HG03442 (cell line): ENCODE measurements around the gene VPS35.
"Not testable (repeated sequence)": the region's sequence is repeated elsewhere in the genome, so short reads cannot be mapped to it uniquely, and the experiment has no call there.

Source experiments
- ATAC-seq: cut with Tn5 transposase; IDR thresholded peaks from one replicate; pipeline ENCODE4 v1.9.1; 2021; ENCODE audit warnings: mild to moderate bottlenecking, moderate library complexity; ENCODE audit not compliant: unreplicated experiment

The VPS35 gene

DNA sequence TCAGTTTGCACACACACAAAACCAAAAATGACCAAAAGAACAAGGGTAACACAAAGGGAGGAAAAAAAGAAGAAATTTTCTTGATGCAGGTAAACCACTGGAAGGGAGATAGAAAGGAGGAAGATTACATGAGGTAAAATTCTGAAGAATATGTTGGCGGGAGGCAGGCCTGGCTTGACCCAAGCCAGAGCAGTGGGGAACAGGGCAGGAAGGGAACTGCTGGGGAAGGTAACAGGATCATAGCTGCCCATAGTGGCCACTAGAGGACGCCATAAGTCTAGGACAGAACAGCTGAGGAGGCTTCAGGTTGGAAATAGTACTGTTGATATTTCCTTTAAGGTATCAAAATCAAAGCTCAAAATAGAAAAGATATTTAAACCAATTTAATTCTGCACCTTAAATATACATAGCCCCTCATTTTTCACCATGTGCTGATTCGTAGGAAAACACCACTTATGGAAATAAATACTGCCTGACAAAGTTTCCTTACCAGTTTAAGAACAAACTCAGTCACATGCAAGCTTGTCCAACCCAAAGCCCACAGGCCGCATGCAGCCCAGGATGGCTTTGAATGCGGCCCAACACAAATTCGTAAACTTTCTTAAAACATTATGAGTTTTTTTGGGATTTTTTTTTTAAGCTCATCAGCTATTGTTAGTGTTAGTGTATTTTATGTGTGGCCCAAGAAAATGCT, 15.5 kb downstream of the VPS35 start:
- ATAC-seq: peak; percentile 88

DNA sequence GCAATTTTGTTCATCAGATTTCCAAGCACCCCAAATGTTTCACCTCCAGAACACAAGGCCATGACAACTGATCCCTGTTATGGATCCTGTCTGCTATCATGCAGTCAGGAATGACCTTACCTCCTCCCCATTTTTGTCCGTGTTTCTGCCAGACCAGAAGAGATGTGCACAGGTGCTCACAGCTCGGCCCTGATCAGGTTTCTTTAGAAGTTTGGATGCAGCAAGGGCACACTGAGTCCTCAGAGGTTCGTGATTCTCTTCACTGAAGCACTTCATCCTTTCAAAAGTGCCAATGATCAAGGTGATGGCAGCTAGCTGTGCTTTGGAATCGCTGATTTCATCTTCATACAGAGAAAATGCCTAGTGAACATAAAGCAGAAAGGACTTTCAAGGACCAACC, 26.9 kb downstream of the VPS35 start:
- no peak for ATAC-seq

DNA sequence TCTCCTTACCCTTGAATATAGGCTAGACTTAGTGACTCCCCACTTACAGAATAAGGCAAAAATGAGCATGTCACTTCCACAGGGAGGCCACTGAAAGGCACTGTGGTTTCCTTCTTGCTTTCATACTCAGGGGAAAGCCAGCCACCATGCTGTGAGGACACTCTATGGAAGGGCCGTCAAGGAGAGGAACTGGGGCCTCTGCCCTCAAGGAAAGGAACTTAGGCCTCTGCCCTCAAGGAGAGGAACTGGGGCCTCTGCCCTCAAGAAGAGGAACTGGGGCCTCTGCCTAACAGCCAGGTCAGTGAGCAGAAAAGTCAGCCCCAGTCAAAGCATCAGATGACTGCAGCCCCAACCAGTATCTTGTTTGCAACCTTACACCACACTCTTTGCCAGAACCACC, 30.1 kb downstream of the VPS35 start:
- ATAC-seq: peak; percentile 90

DNA sequence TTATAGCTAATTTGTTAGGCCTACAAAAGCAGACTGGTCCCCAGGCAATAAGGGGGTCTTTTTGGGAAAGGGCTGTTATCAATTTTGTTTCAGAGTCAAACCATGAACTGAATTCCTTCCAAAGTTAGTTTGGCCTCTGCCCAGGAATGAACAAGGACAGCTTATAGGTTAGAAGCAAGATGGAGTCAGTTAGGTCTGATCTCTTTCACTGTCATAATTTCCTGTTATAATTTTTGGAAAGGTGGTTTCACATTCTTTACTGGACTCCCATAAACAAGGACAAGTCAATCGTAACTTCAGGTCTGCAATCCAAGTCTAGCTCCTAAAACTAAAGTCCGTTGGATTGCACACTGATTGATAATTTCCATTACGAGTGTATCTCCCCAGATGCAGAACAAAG, 37.7 kb downstream of the VPS35 start:
- ATAC-seq: no peak

DNA sequence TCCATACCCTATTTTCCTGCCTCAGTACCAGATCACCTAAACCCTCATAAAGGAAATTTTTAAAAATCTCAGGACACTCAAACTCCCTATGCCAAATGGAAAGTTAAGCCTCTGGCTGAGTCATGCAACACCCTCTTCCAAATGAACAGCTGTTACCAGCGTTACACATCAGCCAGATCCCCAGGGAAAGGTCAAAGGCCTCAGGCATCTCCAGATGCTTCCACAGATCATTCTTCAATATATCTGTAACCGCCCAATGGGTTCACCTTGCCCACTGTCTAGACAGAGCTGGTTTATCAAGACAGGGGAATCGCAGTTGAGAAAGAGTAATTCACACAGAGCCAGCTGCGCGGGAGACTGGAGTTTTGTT, 38.7 kb downstream of the VPS35 start:
- no peak for ATAC-seq

DNA sequence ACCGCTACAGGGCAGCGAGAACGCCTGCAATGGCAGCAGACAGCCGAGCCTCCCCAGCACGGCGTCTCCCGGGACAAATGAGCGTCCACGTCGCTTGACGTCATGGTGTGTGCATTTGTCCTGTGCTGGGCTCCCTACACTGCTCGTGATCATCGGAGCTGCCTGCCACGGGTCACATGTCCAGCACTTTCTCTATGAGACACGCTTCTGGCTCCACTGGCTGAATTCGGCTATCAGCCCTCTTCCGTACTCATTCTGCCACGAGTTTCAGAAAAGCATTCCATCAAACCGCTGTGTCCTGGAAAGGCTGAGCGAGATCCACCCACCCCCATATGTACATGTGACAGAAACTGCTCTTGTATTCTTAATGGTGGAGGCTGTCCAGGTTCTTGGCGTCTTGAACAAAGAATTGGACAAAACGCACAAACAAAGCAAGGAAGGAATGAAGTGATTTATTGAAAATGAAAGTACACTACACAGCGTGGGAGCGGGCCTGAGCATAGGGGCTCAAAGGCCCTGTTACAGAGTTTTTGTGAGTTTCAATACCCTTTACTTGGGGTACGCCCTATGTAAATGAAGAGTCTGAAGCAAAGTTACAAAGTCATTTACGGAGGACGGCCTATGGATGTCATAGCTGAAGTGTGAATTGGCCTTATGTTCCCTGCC, 39.3 kb downstream of the VPS35 start:
- ATAC-seq: no peak

DNA sequence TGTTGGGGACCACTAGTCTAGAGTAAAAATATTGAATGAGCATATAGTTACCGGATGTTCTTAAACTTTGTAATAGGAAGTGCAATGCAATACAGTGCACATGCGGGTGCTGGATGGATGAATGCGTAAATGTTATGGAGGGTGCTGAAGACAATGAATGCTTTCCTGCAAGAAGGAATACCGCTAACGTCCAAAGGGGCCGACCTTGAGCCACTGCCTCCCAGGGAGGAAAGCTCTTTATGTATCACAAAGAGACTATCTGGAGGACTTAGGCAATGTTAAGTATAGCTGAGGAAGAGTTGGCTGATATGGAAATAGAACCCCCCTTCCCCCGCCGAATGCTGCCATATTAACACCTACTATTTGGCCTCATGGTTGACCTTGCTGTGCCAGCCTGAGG, 40.3 kb downstream of the VPS35 start:
- no peak for ATAC-seq

DNA sequence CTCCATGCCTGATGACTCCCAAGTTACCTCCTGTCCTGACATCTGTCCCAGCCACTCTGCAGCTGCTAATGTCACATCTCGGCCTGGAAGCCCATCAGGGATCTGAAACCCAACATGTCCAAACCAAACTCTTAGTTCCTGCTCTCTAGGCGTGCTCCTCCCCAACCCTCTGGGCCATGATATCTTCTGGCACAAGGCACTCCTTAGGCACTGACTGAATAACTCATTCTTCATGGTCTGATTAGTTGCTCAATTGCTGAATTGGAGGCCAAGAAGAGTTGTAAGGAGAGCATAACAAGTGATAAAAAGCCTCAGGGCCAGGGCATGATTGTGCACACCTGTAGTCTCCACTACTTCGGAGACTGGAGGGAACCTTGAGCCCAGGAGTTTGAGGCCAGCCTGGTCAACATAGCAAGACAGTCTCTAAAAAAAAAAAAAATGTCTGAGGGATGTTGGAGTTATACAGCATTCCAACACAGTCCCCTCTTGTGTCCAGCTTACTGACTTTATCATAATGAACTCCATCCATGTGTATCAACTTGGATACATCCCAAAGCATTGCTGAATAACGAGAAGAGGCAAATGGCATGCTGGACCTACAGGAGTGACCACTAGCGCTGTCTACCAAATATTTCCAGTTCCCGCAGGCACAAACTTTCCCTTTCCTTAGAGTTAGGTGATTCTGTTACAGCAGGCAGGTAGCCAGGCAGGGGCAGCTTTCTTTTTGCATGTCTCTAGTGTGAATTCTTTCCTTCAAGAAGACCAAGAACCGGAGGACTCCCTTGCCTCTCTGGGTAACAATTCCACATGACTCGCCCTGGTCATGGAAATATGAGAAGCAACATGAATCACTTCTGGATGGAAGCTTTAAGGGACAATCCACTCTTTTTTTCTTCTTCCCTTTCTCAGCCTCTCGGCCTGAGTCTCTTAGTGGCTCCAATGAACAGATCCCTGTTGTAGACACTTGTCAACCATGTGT, 49.7 kb downstream of the VPS35 start:
- no peak for ATAC-seq

DNA sequence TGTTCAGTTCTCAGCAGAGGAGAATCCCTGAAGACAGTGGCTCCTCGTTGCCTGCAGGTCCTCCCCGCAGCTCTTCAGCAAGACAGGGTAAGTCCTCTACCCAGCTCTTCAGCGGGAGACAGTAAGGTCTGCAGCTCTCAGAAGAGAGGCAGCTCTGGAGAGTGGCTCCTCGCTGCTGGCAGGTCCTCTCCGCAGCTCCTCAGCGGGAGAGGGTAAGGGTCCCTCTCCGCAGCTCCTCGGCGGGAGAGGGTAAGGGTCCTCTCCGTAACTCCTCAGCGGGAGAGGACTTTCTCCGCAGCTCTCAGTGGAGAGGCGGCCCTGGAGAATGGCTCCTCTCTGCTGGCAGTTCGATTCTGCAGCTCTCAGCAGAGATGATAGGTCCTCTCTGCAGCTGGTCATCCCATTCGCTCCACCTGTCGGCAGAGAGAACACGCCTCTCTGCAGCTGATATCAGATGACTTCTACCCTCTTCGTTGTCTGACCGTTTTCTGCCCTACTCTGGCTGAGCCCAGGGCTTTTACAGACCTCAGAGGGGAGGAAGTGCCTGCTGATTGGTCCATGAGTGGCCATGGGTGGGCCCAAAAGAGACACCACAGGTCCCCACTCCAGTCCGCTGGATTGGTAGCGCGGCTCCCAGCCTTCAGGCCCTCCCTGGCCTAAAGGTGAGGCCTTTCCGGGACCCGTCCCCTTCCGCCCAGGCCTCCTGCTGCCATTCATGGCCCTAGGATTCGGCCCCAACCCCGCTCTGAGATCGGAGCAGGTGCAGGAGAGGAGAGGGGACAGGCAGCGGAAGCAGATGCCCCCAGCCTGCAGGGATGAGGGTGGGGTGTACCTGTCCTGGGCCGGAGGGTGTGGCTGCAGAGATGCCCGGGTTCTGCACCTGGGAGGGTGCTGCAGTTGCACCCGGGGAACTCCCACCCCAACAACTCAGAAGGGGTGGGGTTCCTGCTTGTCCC, 55.9 kb downstream of the VPS35 start:
- ATAC-seq: no peak

DNA sequence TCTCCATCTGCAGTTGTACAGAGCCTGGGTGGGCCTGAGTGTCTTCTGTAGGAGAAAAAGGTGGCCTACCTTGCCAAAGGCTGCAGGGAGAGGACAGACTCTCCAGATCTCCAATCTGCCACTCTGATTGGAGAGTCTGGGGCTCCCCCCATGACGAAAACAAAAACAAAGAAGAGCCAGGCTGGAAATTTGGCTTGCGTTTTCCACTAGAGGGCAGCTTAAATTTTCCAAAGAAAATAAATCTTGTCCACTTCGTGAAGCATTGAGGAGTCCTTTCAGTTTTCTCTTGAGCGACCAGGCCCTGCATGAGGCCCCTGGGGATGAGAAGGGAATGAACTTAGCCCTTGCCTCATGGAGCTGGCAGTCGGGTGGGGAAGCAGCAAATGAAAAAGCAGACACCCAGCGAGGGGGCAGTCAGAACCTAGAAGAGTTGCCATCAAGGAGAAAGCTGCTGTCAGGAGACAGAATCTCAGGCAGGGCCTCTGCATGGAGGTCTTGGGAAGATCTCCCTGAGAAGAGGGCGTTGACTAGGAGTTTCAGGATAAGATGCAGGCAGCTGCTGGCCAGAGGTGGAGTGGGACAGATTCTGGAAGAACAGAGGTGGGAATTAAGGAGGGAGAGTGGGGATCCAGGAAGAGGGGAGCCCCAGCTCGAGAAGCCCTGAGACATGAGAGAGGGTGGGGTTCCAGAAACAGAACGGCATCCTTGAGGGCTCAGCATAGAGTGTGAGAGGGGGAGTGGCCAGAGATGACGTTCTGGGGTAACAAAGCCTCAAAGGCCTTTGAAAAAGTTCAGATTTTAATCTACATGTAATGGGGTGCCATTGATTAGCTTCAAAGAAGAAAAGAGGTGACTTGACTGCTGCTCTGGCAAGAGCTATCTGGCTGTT, 59.4 kb downstream of the VPS35 start:
- no peak for ATAC-seq

DNA sequence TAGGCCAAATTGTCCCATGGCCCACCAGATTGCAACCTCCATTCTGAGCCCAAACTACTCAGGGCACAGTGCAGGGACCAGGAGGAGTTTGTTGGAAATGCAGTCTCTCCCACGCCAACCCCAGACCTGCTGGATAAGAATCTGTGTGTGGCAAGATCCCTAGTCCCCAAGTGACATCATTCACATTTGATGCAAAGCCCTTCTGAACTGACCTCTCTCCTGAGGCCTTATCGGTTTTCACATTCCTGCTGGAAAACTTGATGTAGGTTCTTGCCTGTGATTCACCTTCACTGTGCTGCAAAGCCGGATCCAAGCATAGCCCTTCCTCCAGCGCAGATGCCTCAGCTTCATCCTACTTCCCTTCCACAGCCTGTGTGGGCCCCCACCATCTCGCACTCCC, 61.2 kb downstream of the VPS35 start:
- no peak for ATAC-seq

DNA sequence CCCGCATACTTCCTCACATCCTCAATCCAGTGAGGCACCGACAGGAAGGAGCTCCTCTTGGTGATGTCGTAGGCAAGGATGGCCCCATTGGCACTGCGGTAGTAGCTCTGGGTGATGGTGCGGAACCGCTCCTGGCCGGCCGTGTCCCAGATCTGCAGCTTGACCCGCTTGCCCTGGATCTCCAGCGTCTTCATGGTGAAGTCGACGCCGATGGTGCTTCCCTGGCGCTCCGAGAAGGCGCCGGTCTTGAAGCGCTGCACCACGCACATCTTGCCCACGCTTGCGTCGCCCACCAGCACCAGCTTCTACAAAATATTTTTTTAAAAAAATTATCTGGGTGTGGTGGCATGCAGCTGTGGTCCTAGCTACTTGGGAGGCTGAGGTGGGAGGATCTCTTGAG, 62.3 kb downstream of the VPS35 start:
- not testable (repeated sequence) for ATAC-seq

DNA sequence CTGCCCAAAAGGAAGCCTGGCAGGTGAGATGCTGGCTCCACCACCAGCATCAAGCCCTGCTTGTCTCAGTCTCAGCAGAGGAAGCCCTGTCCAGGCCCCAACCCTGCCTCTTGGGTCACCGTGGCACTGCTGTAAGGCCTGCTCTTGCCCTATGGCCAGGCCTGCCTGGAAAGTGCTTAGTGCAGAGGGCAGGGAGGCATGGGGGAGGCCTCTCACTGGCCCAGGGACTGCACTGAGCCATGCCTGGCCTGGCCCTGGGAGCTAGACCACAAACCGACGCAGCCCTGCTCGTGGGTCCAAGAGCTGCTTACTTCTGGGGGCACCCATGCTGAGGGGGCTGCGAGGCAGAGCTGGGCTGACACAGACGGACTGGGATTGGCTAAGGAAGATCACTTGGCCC, 64.1 kb downstream of the VPS35 start:
- not testable (repeated sequence) for ATAC-seq

DNA sequence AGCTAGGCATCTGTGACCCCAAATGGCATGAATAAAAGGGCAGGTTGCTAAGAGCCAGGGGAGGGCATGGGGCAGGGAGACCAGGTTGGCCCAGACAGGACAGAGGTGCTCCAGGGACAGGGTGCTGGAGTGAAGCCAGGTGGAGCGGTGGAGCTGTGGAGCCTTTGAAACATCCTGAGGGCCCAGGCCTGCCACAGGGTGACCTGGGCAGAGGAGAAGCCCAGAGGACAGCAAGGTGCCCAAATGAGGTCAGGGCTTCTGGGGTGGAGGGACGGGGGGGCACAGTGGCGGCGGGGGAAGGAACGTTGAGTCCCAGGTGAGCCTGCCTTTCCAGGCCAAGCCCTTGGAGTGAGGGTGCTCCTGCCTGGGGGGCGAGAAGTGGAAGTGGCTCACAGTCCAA, 65.3 kb downstream of the VPS35 start:
- ATAC-seq: not testable (repeated sequence)

DNA sequence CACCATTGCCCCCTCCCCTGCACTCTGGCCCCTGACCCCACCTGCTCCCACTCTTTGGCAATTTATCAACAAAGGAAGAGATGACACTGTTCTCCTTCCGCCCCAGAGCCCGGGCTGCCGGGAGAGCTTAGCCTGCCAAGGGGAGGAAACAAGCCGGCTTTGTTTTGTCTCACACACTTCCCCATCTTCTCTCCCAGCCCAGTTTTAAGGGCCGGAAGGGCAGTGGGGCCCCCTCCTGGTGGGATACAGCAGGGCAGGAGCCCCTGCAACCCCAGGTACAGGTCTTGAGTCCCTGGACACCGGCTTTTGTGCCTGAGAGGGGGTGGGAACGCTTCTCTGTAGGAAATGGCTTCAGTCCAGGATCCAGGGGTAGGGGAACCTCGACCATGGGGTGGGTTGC, 65.7 kb downstream of the VPS35 start:
- ATAC-seq: peak; percentile 19

DNA sequence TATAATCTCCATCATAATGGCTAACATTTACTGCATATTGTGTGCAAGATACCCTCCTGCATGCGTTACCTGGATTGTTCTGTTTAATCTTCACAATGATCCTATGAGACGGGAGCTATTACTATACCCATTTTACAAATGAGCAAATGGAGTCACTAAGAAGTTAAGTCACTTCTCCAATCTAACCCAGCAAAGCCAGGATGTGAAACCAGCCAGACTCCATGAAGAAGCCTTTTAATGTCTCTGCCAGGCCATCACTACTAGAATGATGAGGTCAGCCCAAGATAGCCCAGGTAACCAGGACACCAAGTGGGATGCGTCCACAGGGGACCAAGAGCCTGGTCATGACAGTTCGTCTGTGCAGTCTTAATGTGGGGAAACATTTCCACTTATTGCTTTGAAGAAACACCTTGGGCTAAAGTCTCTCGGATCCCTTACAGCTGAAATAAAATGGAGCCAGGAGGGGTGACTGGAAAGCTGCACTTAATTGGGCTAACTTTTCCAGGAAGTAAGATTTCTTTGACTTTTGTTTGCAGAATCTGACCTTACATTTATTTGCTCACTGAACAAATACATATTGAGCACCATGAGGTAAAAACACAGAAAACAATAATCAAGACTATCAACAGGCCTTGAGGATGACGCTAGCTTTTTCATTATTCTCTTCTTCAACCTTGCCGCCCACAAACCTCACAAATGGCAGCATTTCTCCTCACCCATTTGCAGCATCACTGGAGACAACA, 66.9 kb downstream of the VPS35 start:
- no peak for ATAC-seq

DNA sequence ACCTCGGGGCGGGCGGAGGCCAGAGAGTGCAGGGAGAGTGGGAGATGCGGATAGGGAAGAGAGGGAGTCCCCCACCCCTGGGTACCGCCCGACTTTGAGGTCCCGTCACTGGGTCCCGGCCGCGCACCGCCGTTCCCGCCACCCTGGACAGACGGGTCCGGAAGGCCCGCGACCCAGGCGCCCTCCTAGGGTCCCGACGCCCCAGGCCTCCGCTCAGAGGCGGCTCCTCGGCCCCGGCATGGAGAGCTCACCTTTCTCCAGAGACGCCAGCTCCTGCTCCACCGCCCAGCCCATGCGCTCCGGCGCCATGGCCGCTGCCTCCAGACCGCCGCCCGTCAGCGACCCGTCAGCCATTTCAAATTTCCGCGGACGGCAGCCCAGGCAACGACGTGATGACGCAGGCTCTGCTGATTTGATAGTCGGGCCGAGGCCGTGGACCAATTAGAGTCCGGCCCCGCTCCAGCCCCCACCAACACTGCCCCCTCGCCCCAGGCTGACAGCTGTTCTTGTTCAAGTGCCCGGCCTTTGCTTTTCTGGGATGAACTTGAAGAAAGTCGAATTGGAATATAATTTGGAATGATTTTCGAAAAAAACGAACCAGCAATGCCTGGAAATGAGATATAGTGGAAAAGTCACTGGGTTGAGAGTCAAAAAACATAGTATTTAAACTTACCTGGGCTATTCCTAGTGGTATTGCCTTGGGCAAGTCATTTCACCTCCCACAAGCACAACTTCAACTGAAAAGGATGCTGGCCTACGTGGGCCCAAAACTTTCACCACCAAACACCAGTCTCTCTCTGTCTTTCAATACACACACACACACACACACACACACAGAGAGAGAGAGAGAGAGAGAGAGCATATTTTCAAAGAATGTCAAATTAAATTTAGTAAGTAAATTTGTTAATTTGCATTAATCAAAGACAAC, 67.7 kb downstream of the VPS35 start, which contains the start of gene SHCBP1:
TSS of gene SHCBP1 (minus strand) at position 374 of the 928 bp plus-strand sequence. CDS start at position 354, 20 bp downstream.
- ATAC-seq: peak; percentile 90
